ENCODE results near the gene CREB5.

CREB5 gene

DNA sequence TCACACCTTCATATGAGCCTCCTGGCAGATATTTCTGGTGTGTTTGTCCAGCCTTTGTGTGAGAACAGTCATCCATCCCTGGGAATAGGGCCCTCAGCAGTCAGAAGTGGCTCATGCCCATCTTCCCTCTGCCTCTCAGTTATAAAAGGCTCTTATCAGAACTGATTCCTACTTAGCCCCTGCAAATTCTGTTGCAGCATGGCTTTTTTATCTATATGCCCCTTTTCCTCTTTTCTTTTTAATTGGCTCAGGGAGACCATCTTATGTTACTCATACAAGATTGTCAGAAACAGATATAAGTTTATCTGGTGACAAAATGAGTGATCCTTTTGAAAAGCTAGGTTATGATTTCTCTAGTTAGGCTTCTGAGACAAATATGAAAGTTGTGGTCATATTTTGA, 194.1 kb downstream of the CREB5 start:
- Histone ChIP-seq H3K4me1 (ENCODE audit: insufficient read depth, low read length) (no peaks in the 10 kb centered on the region), H2AFZ (ENCODE audit: low read depth, low read length) (no peak overlapping the region), H3K27me3 (ENCODE audit: insufficient read depth, low read length, poor library complexity) (peaks cover 2% of the 10 kb centered on the region), H3K9me3 (ENCODE audit: insufficient read depth, low read length, severe bottlenecking) (no peaks in the 10 kb centered on the region), H3K36me3 (ENCODE audit: insufficient read depth, low read length) (no peaks in the 10 kb centered on the region), H3K4me2 (ENCODE audit: insufficient read depth, low read length) (no peak overlapping the region), H3K9ac (ENCODE audit: low read depth, low read length) (no peak overlapping the region), H3K27ac (ENCODE audit: low read length) (no peak overlapping the region), H3K79me2 (ENCODE audit: insufficient read depth, low read length) (no peaks in the 10 kb centered on the region), H3K4me3 (ENCODE audit: low read depth in 1 of 2, low read length in 2 of 2) (no peak overlapping the region), H4K20me1 (ENCODE audit: insufficient read depth, low read length) (no peaks in the 10 kb centered on the region)
- TF ChIP-seq EZH2 (IDR thresholded peaks at IDR 0.05; ENCODE audit: borderline replicate concordance, low read depth, low read length, severe bottlenecking) = no peak
- TF ChIP-seq, protein P1, sequence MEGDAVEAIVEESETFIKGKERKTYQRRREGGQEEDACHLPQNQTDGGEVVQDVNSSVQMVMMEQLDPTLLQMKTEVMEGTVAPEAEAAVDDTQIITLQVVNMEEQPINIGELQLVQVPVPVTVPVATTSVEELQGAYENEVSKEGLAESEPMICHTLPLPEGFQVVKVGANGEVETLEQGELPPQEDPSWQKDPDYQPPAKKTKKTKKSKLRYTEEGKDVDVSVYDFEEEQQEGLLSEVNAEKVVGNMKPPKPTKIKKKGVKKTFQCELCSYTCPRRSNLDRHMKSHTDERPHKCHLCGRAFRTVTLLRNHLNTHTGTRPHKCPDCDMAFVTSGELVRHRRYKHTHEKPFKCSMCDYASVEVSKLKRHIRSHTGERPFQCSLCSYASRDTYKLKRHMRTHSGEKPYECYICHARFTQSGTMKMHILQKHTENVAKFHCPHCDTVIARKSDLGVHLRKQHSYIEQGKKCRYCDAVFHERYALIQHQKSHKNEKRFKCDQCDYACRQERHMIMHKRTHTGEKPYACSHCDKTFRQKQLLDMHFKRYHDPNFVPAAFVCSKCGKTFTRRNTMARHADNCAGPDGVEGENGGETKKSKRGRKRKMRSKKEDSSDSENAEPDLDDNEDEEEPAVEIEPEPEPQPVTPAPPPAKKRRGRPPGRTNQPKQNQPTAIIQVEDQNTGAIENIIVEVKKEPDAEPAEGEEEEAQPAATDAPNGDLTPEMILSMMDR (IDR thresholded peaks at IDR 0.05; ENCODE audit: borderline replicate concordance, extremely low read depth, low read length, poor library complexity, severe bottlenecking) = no peak
- ATAC-seq (ENCODE audit: insufficient read depth, low read depth) = no peak
- no peak for DNase-seq

DNA sequence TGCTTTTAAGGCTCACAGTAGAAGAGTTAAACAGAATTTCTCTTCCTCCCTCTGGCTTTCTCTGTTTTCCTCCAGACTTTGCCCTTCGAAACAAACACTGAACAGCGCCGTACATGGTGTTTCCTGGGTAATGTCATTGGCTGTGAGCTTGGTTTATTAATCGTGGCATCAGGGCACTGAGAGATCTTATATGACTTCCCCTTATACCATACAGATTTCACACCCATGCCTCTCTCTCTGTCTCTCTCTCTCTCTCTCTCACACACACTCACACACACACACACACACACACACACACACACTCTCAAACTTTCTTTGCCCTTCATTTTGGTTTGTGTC, 195.5 kb downstream of the CREB5 start:
- Histone ChIP-seq H3K27me3 (ENCODE audit: insufficient read depth, low read length, poor library complexity) (peaks cover 2% of the 10 kb centered on the region), H4K20me1 (ENCODE audit: insufficient read depth, low read length) (no peaks in the 10 kb centered on the region), H3K4me3 (ENCODE audit: low read depth in 1 of 2, low read length in 2 of 2) (no peak overlapping the region), H3K9ac (ENCODE audit: low read depth, low read length) (no peak overlapping the region), H3K36me3 (ENCODE audit: insufficient read depth, low read length) (no peaks in the 10 kb centered on the region), H2AFZ (ENCODE audit: low read depth, low read length) (no peak overlapping the region), H3K4me1 (ENCODE audit: insufficient read depth, low read length) (no peaks in the 10 kb centered on the region), H3K27ac (ENCODE audit: low read length) (no peak overlapping the region), H3K4me2 (ENCODE audit: insufficient read depth, low read length) (no peak overlapping the region), H3K9me3 (ENCODE audit: insufficient read depth, low read length, severe bottlenecking) (no peaks in the 10 kb centered on the region), H3K79me2 (ENCODE audit: insufficient read depth, low read length) (no peaks in the 10 kb centered on the region)
- DNase-seq = no peak
- TF ChIP-seq, protein P1 (IDR thresholded peaks at IDR 0.05; ENCODE audit: borderline replicate concordance, extremely low read depth, low read length, poor library complexity, severe bottlenecking) = no peak
- no peak for TF ChIP-seq EZH2 (IDR thresholded peaks at IDR 0.05; ENCODE audit: borderline replicate concordance, low read depth, low read length, severe bottlenecking)
- no peak for ATAC-seq (ENCODE audit: insufficient read depth, low read depth)

DNA sequence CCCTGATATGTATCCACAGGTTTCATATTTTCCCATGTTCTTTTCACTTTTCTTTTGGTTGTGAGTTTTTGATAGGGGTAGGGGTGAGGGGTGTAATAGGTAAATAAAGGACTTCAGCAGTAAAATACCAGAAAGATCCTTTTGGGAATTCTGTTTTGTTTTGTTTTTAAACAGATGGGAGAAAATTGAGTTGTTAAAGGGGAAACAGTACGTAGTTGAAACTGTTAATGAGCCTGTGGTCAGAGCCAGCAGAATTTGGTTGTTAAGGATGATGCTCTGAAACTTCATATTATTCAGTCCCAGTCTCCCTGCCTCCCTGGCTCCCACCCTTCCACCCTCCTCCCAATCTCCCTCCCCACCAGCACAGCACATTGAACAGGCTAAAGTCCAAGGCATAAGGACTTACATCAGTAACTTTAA, 195.9 kb downstream of the CREB5 start:
- Histone ChIP-seq H3K4me3 (ENCODE audit: low read depth in 1 of 2, low read length in 2 of 2) (no peak overlapping the region), H3K9me3 (ENCODE audit: insufficient read depth, low read length, severe bottlenecking) (no peaks in the 10 kb centered on the region), H3K79me2 (ENCODE audit: insufficient read depth, low read length) (no peaks in the 10 kb centered on the region), H3K27me3 (ENCODE audit: insufficient read depth, low read length, poor library complexity) (peaks cover 2% of the 10 kb centered on the region), H3K4me2 (ENCODE audit: insufficient read depth, low read length) (no peak overlapping the region), H3K9ac (ENCODE audit: low read depth, low read length) (no peak overlapping the region), H4K20me1 (ENCODE audit: insufficient read depth, low read length) (no peaks in the 10 kb centered on the region), H2AFZ (ENCODE audit: low read depth, low read length) (no peak overlapping the region), H3K4me1 (ENCODE audit: insufficient read depth, low read length) (no peaks in the 10 kb centered on the region), H3K36me3 (ENCODE audit: insufficient read depth, low read length) (no peaks in the 10 kb centered on the region), H3K27ac (ENCODE audit: low read length) (no peak overlapping the region)
- ATAC-seq (ENCODE audit: insufficient read depth, low read depth) = no peak
- TF ChIP-seq, protein P1 (IDR thresholded peaks at IDR 0.05; ENCODE audit: borderline replicate concordance, extremely low read depth, low read length, poor library complexity, severe bottlenecking) = no peak
- no peak for TF ChIP-seq EZH2 (IDR thresholded peaks at IDR 0.05; ENCODE audit: borderline replicate concordance, low read depth, low read length, severe bottlenecking)
- DNase-seq = no peak

DNA sequence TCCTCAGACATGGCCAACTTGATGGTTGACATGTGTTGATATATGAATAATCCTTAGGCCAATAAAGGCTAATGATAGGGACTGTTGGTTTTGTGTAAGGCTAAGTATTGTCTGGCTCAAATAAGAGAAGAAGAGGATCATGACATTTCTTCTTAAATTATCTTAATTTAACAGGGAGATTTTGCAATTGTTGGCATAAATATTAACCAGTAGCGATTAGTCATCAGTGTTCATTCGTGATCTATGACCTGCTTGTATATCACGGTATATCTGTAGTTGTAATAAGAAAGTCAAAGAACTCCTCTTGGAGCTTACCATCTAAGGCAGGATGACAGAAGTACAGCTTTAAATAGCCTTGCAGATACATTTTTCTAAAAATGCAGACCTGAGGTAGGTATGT, 196.4 kb downstream of the CREB5 start:
- TF ChIP-seq, protein P1 (IDR thresholded peaks at IDR 0.05; ENCODE audit: borderline replicate concordance, extremely low read depth, low read length, poor library complexity, severe bottlenecking) = no peak
- ATAC-seq (ENCODE audit: insufficient read depth, low read depth) = no peak

More for the DNA sequence above, 196.4 kb downstream of the CREB5 start:
- Histone ChIP-seq H3K9ac (ENCODE audit: low read depth, low read length) (no peak overlapping the region), H4K20me1 (ENCODE audit: insufficient read depth, low read length) (no peaks in the 10 kb centered on the region), H3K4me1 (ENCODE audit: insufficient read depth, low read length) (no peaks in the 10 kb centered on the region), H3K36me3 (ENCODE audit: insufficient read depth, low read length) (no peaks in the 10 kb centered on the region), H3K79me2 (ENCODE audit: insufficient read depth, low read length) (no peaks in the 10 kb centered on the region), H3K9me3 (ENCODE audit: insufficient read depth, low read length, severe bottlenecking) (no peaks in the 10 kb centered on the region), H3K4me2 (ENCODE audit: insufficient read depth, low read length) (no peak overlapping the region), H2AFZ (ENCODE audit: low read depth, low read length) (no peak overlapping the region), H3K27ac (ENCODE audit: low read length) (no peak overlapping the region), H3K27me3 (ENCODE audit: insufficient read depth, low read length, poor library complexity) (peaks cover 2% of the 10 kb centered on the region), H3K4me3 (ENCODE audit: low read depth in 1 of 2, low read length in 2 of 2) (no peak overlapping the region)
- no peak for DNase-seq

Measured in DND-41 (cell line).